Kidney glomerular epithelial cell (primary cell): Measurements from ENCODE around the gene SLC7A14.

Experiments
- DNase-seq: peaks from one replicate; lab custom pipeline; 2025; lab: John Stamatoyannopoulos, UW

Gene SLC7A14

DNA sequence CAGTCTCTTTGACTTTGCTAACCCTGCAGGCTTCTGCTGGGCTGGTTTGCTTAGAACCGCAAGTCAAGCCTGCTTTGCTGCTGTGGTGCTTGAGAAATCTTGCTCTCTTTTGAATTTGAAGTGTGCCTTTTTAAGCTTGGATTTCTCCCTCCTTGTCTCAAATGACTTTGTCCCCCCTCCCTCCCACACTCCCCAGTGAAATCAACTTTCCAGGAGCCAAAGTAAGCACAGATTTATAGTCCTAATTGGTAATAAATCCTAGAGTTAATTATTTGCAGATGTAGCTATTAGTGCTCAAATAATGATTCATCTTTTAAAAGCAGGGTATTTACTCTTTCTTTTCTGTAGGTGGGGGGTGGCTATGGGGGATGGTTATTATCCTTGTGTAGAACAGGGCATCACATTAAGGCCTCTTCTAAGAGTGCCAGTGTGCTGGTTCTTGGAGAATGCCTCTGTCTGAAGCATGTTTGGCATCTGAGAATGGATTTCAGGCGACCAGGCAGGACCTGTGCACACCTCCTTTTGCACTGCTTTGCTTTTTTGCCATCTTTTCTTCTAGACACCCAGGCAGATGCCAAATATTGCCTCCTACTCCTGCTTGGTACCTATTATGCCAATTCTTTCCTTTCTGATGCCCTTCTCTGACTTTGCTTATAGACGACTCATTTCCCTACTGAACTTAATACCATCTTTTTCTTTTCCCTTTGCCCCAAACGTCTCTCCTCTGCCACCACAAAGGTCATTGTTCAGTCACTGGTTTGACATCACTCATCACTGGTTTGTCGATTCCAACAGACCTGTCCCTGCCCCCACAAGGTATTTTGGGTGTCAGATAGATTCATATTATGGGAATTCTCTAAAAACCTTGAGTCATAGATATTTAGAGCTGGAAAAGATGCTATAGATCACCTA, 116.5 kb downstream of the SLC7A14 start:
- DNase-seq = peak; percentile 87

GRCh38 chr3:170467571-170468147, 118.2 kb downstream of the SLC7A14 start:
- DNase-seq = no peak

DNA sequence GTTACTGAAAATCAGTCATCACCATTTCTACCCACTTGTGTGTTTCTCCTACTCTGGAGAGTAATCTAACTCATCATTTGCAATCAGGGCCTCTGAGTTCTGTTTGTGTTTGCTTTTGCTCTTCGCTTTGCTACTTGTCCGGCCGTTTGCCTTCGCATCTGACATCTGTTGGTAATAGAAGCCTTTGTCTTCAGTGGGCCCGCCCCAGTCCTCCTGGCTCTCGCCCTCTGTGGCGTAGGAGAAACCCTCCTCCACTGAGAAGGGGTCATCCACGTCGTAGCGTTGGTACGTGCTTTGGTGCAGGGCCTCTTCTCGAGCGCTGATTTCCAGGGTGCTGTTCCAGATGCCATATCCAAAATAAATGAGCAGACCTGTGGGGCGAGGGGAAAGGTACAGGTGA, 118.9 kb downstream of the SLC7A14 start:
- DNase-seq = no peak

DNA sequence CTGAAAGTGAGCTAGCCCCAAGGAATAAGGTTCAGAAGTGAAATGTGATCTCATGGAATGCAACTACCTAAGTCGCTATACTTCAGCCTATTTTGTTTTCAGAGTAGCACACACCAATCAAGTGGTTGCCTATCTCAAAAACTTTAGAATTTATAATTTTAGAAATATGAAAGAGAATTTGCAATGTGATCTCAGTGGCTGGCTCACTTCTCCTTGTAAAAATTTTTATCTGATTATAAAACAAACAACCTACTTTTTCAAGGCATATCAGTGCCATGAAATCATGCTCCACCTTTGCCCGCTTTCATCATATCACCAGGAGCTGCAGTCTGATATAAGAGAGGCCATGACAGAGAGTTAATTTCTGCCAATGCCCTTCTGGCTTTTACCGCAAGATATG, 119.9 kb downstream of the SLC7A14 start:
- no peak for DNase-seq

GRCh38 chr3:170463011-170463410, 122.9 kb downstream of the SLC7A14 start:
- no peak for DNase-seq

GRCh38 chr3:170458285-170458684, 127.6 kb downstream of the SLC7A14 start:
- no peak for DNase-seq

DNA sequence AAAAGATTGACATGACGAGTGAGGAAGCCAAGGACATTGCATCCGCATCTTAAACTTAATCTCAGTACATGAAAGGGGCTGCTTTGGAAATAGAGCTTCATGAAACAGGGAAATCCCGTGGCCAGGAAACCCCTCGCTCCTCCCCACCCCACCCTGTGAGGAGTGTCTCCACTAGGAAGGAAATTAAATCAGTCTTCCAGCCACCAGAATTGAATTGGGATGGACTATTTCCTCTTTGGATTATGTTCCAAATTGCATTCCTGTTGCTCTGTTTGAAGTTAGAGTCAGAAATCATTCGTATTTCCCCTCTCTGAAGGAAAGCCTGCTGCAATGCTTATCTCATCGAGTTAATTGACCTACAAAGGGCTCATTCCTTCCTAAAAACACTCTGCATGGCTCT, 131.4 kb downstream of the SLC7A14 start:
- no peak for DNase-seq

- no peak for DNase-seq
Observed at GRCh38 chr3:170450039-170450438, 135.8 kb downstream of the SLC7A14 start.

GRCh38 chr3:170448584-170448983, 137.3 kb downstream of the SLC7A14 start:
- DNase-seq = no peak

DNA sequence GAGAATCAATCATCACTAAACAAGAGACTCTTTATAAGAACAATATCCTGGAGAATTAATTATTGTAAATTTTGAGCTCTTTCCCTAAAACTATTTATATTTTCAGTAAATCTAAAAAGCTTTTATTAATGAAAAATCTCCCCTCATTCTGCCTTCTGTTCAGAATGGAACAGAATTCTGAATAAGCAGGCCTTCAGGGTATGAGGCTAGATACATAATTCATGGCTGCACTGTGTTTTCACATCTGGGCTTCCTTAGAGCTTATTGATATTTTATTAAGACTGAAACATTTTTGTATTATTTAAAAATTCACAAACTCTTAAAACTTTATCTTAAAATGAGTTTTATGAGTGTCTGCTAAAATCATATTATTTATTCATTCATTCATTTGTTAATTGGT, 142.4 kb downstream of the SLC7A14 start:
- no peak for DNase-seq

GRCh38 chr3:170442947-170443346, 142.9 kb downstream of the SLC7A14 start:
- no peak for DNase-seq

DNA sequence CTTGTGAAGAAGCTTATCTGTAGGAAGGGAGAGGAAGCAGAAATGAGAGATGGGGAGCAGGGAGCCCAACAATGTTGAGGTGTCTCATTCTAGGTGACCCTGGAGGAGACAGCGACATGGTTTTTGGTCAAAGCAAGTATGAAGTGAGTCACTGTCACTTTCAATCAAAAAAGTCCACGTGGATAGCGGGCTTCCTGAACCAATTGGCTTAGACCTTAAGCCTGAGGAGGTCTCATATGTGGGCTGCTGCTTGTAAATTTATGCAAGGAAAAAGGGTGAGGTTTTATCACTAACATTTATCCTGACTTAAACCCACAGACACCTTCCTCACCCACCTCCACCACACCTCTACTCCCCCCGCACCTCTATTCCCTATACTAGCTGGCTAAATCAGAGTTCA, 144.5 kb downstream of the SLC7A14 start:
- DNase-seq = no peak

DNA sequence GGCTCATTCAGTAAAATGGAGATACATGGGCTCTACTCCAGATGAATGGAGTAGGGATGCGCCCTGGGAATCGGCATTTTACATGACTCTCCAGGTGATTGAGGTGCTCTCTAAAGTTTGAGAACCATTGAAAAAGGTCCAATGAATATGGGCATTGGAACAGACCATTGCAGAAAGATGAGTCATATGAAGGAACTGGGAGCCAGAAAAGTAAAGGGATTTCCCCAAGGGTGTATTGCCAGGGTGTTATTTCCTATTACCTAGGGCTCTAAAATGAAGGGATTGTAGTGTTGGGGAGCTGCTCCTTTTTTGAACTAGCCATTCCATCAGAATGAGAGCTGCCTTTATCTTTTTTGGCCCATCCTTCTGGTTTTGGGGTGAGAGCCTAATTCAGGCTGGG, 145.5 kb downstream of the SLC7A14 start:
- DNase-seq = peak; percentile 14

DNA sequence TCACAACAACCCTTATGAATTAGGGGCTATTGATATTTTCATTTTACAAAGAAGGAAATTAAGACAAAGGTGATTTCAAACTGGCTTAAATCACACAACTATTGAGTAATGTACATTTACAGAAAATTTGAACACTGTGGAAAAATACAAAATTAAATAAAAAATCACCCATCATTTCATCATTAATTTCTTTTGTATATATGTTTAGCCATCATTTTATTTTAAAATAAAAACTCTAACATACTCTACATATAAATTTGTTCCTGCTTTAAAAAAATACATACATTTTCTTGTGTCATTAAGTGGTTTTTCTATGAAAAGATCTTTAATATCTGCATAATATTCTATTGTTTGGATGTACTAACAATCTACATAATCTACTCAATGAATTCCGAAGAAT, 147.0 kb downstream of the SLC7A14 start:
- no peak for DNase-seq

- DNase-seq = no peak
Observed at GRCh38 chr3:170437696-170438407, 148.0 kb downstream of the SLC7A14 start.

GRCh38 chr3:170437176-170437575, 148.7 kb downstream of the SLC7A14 start:
- no peak for DNase-seq

- no peak for DNase-seq
Observed at GRCh38 chr3:170436697-170437096, 149.2 kb downstream of the SLC7A14 start.

DNA sequence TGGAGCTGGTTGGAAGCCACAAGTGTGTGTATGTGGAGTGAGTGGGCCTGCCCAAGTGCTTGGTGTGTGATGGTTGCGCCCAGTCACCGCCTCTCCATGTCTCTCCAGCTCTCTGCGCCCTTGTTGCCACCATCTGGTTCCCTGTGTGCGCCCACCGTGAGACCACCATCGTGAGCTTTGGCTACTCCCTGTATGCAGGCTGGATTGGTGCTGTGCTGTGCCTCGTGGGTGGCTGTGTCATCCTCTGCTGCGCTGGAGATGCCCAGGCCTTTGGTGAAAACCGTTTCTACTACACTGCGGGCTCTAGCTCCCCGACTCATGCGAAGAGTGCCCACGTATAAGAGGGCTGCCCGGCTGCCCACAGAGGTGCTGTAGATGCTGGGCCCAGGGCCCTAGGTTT, 153.5 kb downstream of the SLC7A14 start:
- DNase-seq = no peak

DNA sequence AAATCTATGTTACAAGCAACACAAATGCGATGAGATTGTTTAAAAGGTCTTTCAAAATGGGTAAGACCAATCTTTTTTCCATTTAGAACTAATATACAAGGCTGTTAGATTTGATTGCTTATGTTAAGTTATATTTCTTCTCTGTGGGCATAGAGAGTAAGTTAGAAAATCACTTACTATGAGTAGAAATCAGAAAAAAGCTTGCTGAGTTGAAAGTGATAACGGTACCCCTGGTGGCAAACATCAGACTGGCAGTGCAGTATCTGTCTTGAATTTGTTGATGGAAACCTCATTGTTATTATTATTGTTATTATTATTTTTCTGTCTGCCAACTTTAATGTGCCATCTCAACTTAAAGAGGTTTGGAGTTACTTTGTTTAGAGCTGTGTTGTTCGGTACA, 154.8 kb downstream of the SLC7A14 start:
- DNase-seq = no peak

DNA sequence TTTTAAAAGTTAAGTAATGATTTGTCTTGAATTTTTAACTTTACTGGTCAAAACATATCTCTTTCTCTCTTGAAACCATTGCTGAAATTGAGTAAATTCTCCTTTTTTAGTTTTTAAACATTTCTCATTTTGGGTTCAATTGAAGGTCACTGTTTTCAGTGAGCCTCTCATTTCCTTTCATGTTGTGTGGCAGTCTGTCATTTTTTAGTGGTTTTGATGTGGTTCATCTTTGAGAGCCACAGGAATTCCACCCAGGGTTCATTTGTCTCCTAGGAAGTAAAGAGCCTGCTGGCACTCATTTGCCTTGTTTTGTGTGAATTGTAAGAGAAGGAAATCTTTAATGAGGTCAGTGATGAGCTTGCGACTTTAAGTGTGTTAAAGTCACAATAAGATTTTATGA, 156.8 kb downstream of the SLC7A14 start:
- DNase-seq = peak; percentile 83

DNA sequence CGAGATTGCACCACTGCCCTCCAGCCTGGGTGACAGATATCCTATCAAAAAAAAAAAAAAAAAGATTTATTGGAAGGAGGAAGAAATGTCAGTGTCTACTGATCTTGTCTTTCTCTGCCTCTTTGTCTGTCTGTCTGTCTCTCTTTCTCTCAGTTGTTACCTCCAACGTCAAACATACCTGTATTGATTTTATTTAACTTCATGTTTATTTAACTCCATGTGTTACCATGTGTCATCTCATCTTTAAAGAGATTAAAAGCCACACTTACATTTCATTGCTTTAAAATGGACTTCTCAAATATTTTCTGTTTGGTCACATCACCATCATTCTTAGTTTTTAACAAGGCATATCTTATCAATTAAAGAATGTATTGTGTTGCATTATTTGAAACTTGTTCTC, 157.8 kb downstream of the SLC7A14 start:
- DNase-seq = no peak

GRCh38 chr3:170426240-170426797, 159.6 kb downstream of the SLC7A14 start:
- no peak for DNase-seq
